HTERT RPE-1 (cell line): ENCODE measurements around the gene TACR2.

Source experiments
- in situ Hi-C: fragments of 300-500 bp; cut with MboI; formaldehyde crosslinking; loops from 4 replicates; pipeline ENCODE4 v1.14.3; 2020; ENCODE audit warnings: low sequenced_read_pairs

TACR2 gene

DNA sequence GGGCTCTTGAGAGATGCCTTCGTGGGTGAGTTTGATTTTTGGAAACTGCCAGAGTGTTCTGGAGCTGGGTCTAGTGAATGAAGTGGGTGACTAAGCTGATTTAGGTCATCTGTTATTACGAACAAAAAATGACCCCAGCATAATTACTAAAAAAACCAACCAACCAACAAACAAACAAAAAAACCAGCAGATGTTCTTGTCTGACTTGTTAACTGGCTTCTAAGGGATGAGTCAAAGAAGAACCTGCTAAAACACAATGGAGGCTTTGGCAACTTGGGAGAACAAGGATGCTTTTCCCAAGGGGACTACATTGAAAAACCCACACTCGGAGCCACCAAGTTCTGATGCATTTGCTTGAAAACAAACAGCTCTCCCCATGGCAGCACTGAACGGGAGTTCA lies 11.5 kb downstream of the TACR2 start:
- in situ Hi-C loops, result no loop called here

DNA sequence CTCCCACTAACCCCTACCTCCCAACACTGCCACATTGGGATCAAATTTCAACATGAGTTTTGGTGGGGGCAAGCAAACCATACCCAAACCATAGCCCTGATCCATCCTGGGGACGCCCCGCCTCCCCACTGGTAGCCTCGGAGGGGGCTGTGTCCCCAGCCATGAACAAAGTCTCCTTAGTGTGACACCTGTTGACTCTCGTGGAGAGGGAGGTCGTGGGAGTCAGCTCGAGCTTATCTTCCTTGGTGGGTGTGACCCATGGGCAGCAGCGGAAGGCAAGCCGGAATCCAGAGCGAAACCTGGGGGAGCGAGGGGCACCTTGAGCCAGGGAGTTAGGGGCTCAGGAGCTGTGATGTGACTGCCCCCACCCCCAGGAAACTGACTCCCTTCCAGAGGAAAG lies 11.9 kb downstream of the TACR2 start:
- in situ Hi-C loops, result no loop called here

DNA sequence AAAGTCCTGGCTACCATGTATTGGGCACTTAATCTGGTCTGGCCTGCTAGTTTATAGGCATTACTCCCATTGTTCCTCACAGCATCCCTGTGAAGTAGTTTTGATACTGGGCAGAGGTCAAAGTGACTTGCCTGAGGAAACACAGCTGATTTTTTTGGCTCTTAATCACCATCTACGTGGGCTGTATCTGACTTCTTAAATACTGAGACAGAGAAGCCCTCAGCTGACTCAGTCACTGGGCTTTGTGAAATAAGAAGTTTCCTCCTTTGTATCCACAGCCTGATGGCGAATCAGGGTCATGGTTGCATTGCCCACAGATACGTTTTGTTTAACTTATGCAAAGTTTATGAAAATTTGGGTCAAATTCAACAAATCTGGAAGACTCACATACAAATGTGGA lies 13.2 kb downstream of the TACR2 start:
- in situ Hi-C loops, result no loop called here

DNA sequence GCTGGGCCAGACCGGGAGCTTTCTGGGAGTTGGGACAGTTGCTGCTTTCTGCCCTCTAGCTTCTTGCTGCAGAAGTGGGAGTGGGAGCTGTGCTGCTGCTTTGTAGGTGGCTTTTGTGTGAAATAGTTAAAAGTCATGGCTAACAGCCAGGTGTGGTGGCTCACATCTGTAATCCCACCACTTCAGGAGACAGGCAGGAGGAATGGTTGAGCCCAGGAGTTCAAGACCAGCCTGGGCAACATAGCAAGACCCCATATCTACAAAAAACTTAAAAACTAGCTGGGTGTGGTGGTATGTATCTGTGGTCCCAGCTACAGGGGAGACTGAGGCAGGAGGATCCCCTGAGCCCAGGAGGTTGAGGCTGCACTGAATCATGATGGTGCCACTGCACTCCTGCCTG lies 13.7 kb downstream of the TACR2 start:
- in situ Hi-C loops, result no loop called here

DNA sequence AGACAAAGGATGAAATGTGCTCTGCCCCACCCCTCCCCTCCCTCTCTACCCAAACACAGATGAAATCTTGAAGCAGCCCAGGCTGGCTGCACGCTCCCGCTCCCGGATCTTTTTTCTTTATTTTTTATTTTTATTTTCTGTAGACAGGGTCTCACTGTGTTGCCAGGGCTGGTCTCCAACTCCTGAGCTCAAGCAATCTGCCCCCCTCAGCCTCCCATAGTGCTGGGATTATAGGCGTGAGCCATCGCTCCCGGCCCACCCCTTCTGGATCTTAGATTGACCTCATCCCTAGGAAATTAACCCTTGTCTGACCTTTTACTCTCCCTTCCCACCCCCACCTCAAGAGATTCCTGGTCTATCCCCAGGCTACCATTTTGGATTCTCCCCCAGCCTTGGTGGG lies 14.3 kb downstream of the TACR2 start:
- in situ Hi-C loops, result no loop called here

DNA sequence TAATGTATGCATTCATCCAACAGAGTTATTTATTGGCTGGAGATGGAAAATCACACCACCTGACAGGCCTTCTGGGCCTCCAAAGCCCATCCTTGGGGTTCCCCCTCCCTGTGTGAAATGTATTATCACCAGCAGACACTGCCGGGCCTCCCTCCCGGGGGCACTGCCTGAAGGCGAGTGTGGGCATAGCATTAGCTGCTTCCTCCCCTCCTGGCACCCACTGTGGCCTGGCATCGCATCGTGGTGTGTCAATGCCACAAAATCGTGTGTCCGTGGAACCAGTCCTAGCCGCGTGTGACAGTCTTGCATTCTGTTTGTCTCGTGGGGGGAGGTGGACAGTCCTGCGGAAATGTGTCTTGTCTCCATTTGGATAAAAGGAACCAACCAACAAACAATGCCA lies 15.3 kb downstream of the TACR2 start:
- in situ Hi-C loops, result no loop called here

DNA sequence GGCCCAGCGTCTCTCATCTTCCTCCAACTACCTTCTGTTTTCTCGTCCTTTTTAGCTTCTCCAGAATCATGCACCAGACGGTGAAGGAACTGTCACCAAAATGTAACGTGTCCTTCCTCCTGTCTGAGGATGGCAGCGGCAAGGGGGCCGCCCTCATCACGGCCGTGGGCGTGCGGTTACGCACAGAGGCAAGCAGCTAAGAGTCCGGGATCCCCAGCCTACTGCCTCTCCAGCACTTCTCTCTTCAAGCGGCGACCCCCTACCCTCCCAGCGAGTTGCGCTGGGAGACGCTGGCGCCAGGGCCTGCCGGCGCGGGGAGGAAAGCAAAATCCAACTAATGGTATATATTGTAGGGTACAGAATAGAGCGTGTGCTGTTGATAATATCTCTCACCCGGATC lies 15.8 kb downstream of the TACR2 start:
- in situ Hi-C loops, result no loop called here

DNA sequence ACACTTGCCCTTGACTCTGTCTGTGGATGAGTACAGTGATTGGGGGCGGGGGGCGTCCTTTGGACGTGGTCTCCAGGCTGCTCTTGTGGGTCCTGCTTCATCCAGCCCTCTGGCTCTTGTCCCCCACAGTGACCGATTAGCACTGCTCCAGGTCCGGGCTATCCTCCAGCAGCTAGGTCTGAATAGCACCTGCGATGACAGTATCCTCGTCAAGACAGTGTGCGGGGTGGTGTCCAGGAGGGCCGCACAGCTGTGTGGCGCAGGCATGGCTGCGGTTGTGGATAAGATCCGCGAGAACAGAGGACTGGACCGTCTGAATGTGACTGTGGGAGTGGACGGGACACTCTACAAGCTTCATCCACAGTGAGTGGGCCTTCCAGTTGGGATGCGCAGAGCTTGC lies 18.3 kb downstream of the TACR2 start:
- in situ Hi-C loops, result loop anchor here (25.0 kb wide), 1 partner anchor 161 kb away; no protein-coding TSS in a partner anchor

DNA sequence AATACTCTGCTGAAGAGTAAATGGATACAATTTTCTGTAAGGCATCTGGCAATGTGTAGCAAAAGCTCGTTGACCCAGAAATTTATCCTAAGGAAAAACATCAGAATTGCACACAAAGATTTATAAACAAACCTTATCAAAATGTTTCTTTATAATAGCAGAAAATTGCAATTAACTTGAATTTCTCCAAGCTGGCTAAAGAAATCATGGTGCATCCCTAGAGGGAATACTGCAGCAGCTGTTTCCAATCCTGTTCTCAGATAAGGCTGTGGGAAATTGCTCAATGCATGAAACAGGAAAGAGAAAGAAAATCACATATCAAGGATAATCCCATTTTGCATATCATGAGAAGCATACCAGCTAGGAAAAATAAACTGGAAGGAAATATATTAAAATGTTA lies 18.7 kb downstream of the TACR2 start:
- in situ Hi-C loops, result loop anchor here (25.0 kb wide), 1 partner anchor 161 kb away; no protein-coding TSS in a partner anchor

DNA sequence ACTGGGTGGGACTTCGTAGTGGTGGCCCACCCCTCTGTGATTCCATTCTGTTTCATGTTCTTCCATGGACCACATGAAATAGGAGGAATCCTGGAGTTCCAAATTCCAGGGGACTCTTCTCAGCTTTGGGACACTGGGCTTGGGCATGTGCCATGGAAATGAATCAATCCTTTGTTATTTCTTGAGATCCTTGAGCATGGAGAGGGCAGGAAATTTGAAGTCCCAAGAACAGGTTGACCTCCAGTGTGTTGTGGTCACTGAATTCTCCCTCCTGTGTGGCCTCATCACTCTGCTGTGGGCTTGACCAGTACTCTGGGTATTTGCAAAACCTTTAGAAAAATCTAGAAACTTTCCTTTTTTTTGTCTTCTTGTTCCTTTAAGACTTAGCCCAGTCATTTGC lies 22.7 kb downstream of the TACR2 start:
- in situ Hi-C loops, result loop anchor here (25.0 kb wide), 1 partner anchor 157 kb away; no protein-coding TSS in a partner anchor

DNA sequence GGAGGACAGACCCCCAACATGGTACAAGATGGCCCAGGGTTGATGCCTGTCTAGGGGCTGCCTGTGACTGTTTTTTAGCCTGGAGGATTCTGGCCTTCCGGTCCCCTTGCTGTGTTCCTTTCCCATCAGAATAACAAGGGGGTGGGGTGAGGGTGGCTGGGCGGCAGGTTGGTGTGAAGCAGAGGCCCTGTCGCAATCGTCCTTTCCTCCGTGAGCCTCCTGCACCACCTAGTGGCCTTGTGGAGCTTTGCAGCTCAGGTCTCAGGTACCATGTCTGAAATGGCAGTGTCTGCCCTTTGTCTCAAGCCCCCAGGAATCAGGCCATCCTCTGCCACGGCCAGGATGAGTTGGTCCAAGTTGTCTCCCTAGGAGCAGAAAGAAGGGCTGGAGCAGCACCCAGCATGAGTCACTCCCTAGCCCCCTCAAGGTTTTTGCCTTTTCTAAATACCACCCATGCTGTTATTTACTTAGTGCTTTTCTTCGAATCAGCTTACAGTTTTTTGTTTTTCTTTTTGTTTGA lies 24.2 kb downstream of the TACR2 start:
- in situ Hi-C loops, result loop anchor here (25.0 kb wide), 1 partner anchor 155 kb away; no protein-coding TSS in a partner anchor

DNA sequence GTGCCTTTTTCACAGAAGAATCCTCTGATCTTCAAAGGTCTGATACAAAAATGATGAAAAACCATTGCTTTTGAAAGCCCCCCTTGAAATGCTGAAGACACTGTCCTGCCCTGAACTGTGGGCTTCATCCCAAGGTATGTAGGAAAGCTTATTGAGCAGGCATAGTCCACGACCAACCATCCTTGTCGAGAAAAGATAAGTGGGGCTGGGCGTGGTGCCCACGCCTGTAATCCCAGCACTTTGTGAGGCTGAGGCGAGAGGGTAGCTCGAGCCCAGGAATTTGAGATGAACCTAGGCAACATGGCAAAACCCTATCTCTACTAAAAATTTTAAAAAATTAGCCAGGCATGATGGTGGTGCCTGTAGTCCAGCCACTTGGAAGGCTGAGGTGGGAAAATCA lies 25.6 kb downstream of the TACR2 start:
- in situ Hi-C loops, result loop anchor here (25.0 kb wide), 1 partner anchor 154 kb away; no protein-coding TSS in a partner anchor

DNA sequence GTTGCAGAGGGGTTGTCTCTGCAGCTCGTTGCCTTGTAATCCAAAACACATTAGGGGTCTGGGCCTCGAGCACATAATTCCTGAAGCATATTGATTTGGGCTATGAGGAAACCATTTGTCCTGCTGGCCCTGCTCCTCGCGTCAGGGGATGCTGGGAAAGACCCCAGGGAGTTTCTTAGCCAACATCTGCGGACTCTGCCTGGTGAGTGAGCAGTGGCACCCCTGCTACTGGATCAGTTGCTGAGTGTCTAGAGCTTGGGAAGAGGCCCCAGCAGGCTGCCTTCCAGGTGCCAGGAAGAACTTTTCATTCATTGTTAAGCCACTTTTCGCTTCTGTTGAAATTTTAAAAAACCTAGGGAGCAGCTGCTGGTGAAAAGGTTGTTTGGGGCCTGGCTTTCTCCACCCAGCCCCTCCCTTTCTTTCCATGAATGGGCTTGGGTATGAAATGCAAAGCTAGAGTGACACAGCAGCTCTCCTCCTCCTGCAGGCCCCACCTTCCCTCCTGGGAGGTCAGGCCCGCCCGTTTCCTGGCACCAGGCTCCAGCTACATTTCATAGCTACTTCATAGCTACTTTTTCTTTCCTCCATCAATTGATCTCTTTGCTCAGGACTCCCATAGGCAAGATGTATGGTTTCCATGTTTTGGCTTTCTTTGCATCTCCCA lies 26.8 kb downstream of the TACR2 start:
- in situ Hi-C loops, result loop anchor here (25.0 kb wide), 1 partner anchor 153 kb away; no protein-coding TSS in a partner anchor

DNA sequence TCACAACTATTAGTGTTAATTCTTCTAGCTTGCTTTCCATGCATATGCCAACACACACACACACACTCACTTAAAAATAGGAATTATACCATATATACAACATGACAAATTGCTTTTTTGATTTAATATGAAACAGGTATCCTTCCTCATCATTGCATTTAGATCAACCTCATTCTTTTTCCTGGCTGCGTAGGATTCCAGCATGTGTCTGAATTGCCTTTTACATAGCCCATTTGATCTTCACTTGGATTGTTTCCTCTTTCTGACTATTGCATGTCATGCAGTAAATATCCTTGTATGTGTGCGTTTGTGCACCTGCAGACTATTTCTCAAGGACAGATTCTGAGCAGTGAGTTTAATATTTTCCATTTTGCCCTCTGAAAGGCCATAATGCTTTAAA lies 28.2 kb downstream of the TACR2 start:
- in situ Hi-C loops, result loop anchor here (25.0 kb wide), 1 partner anchor 151 kb away; no protein-coding TSS in a partner anchor

DNA sequence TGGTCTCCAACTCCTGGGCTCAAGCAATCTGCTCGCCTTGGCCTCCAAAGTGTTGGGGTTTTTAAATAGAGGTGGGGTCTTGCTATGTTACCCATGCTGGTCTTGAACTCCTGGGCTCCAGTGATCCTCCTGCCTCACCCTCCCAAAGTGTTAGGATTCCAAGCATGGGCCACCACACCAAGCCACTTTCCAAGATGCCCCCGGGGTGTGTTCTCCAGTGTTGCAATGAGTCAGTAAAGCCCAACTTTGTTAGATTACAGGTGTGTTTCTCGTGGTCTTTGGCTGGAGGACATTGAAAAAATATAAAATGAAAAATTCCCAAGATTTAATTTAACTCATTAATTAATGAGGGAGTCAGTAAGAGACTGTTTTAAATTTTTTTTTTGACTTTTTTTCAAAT lies 29.2 kb downstream of the TACR2 start:
- in situ Hi-C loops, result loop anchor here (25.0 kb wide), 1 partner anchor 150 kb away; no protein-coding TSS in a partner anchor

DNA sequence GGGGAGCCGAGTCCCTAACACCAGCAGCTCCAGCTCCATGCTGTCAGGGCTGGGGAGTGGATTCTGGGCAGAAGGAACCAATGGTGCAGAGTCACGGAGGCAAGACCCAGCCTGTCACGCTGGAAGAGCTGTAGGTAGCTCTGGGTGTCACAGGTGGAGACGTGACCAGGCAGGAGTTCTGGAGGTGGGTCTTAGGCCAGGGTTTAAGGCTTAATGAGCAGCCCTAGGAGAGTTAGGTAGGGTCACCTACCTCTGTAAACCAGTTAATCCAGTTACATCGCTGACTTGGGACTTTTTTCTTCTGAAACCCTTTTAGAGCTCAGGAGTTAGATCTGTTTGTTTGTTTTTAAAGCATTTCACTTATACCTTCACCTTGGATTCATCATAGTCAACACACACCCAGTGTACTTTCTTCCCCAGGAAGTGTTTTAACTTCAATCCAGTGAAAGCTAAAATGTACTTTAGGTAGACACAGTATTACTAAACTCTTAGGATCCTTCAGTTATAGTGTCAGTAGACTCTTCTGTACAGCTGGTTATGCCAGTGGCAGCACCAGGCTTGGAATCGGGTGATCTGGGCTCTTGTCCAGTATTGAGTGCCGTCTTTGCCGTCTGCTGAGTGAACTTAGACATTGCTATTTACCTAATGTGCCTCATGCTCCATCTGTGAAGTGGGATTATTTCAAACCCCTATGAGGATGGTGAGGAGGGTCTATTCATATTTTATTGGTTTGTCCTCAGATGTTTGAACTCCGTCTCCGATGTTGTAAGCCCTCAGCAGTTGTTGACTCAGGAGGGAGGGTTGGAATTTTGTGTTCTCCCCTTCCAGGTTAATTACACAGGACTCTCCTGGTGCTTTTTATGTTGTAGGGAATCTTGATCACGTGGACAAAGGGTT lies 31.0 kb downstream of the TACR2 start:
- in situ Hi-C loops, result loop anchor here (25.0 kb wide), 1 partner anchor 148 kb away; no protein-coding TSS in a partner anchor

DNA sequence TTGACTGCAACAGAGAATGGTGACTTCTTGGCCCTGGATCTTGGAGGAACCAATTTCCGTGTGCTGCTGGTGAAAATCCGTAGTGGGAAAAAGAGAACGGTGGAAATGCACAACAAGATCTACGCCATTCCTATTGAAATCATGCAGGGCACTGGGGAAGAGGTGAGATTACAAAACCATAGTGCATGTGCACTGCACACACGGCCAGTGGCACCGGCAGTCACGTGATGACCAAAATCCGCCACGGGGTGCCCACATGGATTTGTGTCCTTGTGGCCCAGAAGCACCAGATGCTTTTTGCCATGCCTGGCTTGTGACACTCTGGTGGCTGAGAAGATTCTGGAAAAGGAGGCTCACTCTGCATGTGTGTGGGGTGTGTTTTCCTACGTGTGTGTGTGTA lies 32.4 kb downstream of the TACR2 start:
- in situ Hi-C loops, result loop anchor here (25.0 kb wide), 1 partner anchor 147 kb away; no protein-coding TSS in a partner anchor

DNA sequence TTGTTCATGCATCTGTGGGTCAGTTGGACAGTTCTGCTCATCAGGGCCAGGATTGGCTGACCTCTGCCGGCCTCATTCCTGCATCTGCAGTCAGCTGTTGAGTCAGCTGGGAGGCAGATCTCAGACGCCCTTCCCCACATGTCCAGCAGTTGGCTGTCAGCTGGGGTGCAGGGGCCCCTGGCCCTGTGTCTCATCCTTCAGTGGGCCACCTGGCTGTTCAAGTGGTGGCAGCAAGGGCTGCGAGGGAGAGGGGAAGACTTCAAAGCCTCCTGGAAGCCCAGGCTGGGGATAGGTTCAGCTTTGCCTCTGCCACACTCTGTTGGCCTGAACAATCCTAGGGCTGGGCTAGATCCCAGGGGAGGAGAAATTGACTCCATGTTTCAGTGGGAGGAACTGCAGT lies 33.2 kb downstream of the TACR2 start:
- in situ Hi-C loops, result loop anchor here (25.0 kb wide), 1 partner anchor 146 kb away; no protein-coding TSS in a partner anchor

DNA sequence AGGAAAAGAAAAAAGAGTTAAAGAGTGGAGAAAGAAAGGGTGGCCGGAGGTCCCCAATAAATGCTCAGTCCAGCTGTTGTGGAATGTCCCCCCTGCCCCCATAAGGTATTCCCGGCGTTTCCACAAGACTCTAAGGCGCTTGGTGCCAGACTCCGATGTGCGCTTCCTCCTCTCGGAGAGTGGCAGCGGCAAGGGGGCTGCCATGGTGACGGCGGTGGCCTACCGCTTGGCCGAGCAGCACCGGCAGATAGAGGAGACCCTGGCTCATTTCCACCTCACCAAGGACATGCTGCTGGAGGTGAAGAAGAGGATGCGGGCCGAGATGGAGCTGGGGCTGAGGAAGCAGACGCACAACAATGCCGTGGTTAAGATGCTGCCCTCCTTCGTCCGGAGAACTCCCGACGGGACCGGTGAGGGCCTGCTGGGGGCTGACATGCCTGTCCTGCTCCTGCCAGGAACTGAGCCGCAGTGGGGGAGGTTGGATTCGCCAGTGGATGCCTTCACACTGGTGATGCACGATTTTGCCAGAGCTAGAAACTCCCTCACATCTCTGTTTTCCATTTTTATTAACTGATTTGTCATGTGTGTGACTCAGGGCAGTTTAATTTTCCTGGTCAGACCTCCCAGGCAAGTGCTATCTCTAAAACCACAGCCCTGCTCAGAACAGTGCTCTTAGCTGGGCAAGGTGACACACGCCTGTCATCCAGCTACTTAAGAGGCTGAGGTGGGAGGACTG lies 34.2 kb downstream of the TACR2 start:
- in situ Hi-C loops, result loop anchor here (25.0 kb wide), 1 partner anchor 145 kb away; no protein-coding TSS in a partner anchor

DNA sequence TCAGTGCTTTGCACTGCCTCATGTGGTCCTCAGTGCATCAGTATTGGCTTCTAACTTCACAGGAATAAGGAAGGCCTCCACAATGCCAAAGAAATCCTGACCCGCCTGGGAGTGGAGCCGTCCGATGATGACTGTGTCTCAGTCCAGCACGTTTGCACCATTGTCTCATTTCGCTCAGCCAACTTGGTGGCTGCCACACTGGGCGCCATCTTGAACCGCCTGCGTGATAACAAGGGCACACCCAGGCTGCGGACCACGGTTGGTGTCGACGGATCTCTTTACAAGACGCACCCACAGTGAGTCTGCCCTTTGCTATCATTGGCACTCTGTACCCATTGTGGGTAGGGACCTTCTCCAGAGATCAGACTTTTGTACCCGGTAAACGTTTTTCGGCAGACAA lies 36.9 kb downstream of the TACR2 start:
- in situ Hi-C loops, result loop anchor here (25.0 kb wide), 1 partner anchor 142 kb away; no protein-coding TSS in a partner anchor
